NCI-H1436 (cell line): Measurements from ENCODE around the gene FLOT1.
"Not testable (repeated sequence)": the region's sequence is repeated elsewhere in the genome, so short reads cannot be mapped to it uniquely, and the experiment has no call there.

Source experiments
- DNase-seq: peaks from one replicate; lab custom pipeline; 2025; lab: John Stamatoyannopoulos, UW

FLOT1 gene

GRCh38 chr6:30723159-30723842 is 19.2 kb downstream of the FLOT1 start:
- DNase-seq, result not testable (repeated sequence)

- DNase-seq, result peak; percentile 73
Observed at GRCh38 chr6:30722280-30723112, 20.0 kb downstream of the FLOT1 start.

- DNase-seq, result not testable (repeated sequence)
Observed at GRCh38 chr6:30722025-30722279, 20.5 kb downstream of the FLOT1 start.

- peak; percentile 94 for DNase-seq
Observed at GRCh38 chr6:30721198-30722024, 21.1 kb downstream of the FLOT1 start.

- DNase-seq, result peak; percentile 62
Observed at GRCh38 chr6:30720738-30721197, 21.7 kb downstream of the FLOT1 start.

- peak; percentile 96 for DNase-seq
Observed at GRCh38 chr6:30719791-30720737, 22.4 kb downstream of the FLOT1 start, which contains the start of gene TUBB. TUBB (plus strand) TSS chr6:30720352; CDS start chr6:30720507, 155 bp downstream.

- DNase-seq, result no peak
Observed at GRCh38 chr6:30719356-30719755, 23.1 kb downstream of the FLOT1 start.

GRCh38 chr6:30717845-30718720 is 24.4 kb downstream of the FLOT1 start:
- not testable (repeated sequence) for DNase-seq

GRCh38 chr6:30717129-30717844 is 25.2 kb downstream of the FLOT1 start, which contains the start of gene MDC1:
MDC1 (minus strand) TSS chr6:30717281; CDS start chr6:30715175, 2,106 bp downstream.
- DNase-seq, result peak; percentile 99

- no peak for DNase-seq
Observed at GRCh38 chr6:30716879-30717128, 25.7 kb downstream of the FLOT1 start.

GRCh38 chr6:30714263-30714662 is 28.2 kb downstream of the FLOT1 start:
- DNase-seq, result no peak

GRCh38 chr6:30712441-30712945 is 30.0 kb downstream of the FLOT1 start:
- no peak for DNase-seq

GRCh38 chr6:30711758-30712380 is 30.6 kb downstream of the FLOT1 start:
- no peak for DNase-seq

- no peak for DNase-seq
Observed at GRCh38 chr6:30709101-30709868, 33.2 kb downstream of the FLOT1 start.

- DNase-seq, result no peak
Observed at GRCh38 chr6:30707281-30707850, 35.1 kb downstream of the FLOT1 start.

GRCh38 chr6:30705620-30706019 is 36.9 kb downstream of the FLOT1 start:
- no peak for DNase-seq

- DNase-seq, result no peak
Observed at GRCh38 chr6:30703821-30704220, 38.7 kb downstream of the FLOT1 start.

- no peak for DNase-seq
Observed at GRCh38 chr6:30703011-30703410, 39.5 kb downstream of the FLOT1 start.
